ENCODE measurements around the gene SPRR2A. TPM values are rescaled to one million over a fixed set of nuclear protein-coding genes. Genes with fewer than 3 reads are reported as not detected.

SPRR2A gene
- total RNA-seq, 1 experiment from 2014 or later = not detected

DNA sequence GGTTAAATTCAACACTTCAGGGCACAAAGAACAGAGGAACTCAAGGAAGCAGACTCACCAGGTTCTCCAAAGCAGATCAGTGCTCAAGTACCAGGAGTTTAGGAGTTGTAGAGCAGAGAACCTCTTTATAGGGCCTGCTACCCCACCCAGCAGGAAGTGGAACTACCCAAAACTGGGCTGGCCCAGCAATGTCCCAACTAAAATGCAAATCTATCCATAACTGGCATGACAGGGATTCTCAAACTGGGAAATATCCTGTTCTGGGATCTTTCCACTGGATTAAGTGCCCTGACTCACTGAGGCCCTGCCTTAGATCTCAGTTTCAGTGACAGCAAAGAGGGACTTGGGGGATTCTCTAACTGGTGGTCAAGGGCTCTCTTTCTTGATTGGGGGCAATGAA is 37.1 kb upstream of the SPRR2A start, which contains the start of gene SPRR2E:
Gene SPRR2E (minus strand): TSS at position 101 of the 400 bp plus-strand sequence. CDS start 775 bp downstream, outside the sequence.
- Histone ChIP-seq H2BK20ac (ENCODE audit: low read depth, low read length, poor library complexity, severe bottlenecking) (no peak within 1 kb of the TSS), H2BK15ac (ENCODE audit: low read depth, low read length) (no peak within 1 kb of the TSS), H2BK12ac (ENCODE audit: insufficient read length, low read depth, low read length) (no peak within 1 kb of the TSS), H3K27me3 (ENCODE audit: insufficient read depth, low read length) (no peaks in the 10 kb centered on the region), H3K4me1 (ENCODE audit: insufficient read depth, low read length) (no peaks in the 10 kb centered on the region), H2BK120ac (ENCODE audit: low read depth, low read length, poor library complexity, severe bottlenecking) (no peak within 1 kb of the TSS), H2BK5ac (ENCODE audit: insufficient read length, low read length) (no peak within 1 kb of the TSS), H3K56ac (ENCODE audit: insufficient read length, low read depth, low read length) (no peak within 1 kb of the TSS), H3K9me3 (ENCODE audit: control insufficient read depth, low read depth, low read length) (no peaks in the 10 kb centered on the region), H3K79me2 (ENCODE audit: insufficient read depth, low read length) (no peaks in the 10 kb centered on the region), H2AFZ (ENCODE audit: low read length) (no peak within 1 kb of the TSS), H3T11ph (ENCODE audit: low read length) (no peak within 1 kb of the TSS), H3K4ac (ENCODE audit: low read depth, low read length) (no peak within 1 kb of the TSS), H4K8ac (replicated peaks; ENCODE audit: insufficient read length, low read depth, low read length) (no peak within 1 kb of the TSS), H3K4me2 (ENCODE audit: insufficient read depth, insufficient read length, low read length) (no peak within 1 kb of the TSS), H3K18ac (ENCODE audit: insufficient read length, low read depth, low read length) (no peak within 1 kb of the TSS), H3K79me1 (ENCODE audit: insufficient read depth, low read depth, low read length, poor library complexity, severe bottlenecking) (no peaks in the 10 kb centered on the region), H3K23ac (ENCODE audit: insufficient read length, low read depth, low read length) (no peak within 1 kb of the TSS), H4K91ac (ENCODE audit: insufficient read length, low read depth, low read length) (no peak within 1 kb of the TSS), H4K5ac (ENCODE audit: insufficient read length, low read depth, low read length) (no peak within 1 kb of the TSS), H3K27ac (ENCODE audit: insufficient read length, low read depth, low read length) (no peak within 1 kb of the TSS), H2AK5ac (ENCODE audit: insufficient read length, low read length) (no peak within 1 kb of the TSS), H4K20me1 (ENCODE audit: control insufficient read depth, insufficient read depth, insufficient read length) (no peaks in the 10 kb centered on the region), H3K14ac (ENCODE audit: insufficient read depth, low read length) (no peak within 1 kb of the TSS), H3K9ac (ENCODE audit: extremely low read depth, insufficient read length, low read length) (no peak within 1 kb of the TSS), H3K23me2 (ENCODE audit: insufficient read length, low read depth, low read length, poor library complexity, severe bottlenecking) (no peaks in the 10 kb centered on the region)
- H3K4me1 Mint-ChIP-seq = no peaks in the 10 kb centered on the region
- no peaks in the 10 kb centered on the region; a peak in 1 of 5 replicates for H3K9me3 Mint-ChIP-seq
- no peak within 1 kb of the TSS for H3K27ac Mint-ChIP-seq
- H3K4me3 Mint-ChIP-seq = no peak within 1 kb of the TSS
- TF ChIP-seq, protein P1, sequence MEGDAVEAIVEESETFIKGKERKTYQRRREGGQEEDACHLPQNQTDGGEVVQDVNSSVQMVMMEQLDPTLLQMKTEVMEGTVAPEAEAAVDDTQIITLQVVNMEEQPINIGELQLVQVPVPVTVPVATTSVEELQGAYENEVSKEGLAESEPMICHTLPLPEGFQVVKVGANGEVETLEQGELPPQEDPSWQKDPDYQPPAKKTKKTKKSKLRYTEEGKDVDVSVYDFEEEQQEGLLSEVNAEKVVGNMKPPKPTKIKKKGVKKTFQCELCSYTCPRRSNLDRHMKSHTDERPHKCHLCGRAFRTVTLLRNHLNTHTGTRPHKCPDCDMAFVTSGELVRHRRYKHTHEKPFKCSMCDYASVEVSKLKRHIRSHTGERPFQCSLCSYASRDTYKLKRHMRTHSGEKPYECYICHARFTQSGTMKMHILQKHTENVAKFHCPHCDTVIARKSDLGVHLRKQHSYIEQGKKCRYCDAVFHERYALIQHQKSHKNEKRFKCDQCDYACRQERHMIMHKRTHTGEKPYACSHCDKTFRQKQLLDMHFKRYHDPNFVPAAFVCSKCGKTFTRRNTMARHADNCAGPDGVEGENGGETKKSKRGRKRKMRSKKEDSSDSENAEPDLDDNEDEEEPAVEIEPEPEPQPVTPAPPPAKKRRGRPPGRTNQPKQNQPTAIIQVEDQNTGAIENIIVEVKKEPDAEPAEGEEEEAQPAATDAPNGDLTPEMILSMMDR (conservative IDR thresholded peaks at IDR 0.05) = no peak
- no peaks in the 10 kb centered on the region for H3K36me3 Mint-ChIP-seq (ENCODE audit: insufficient read depth in 1 of 3, low read depth in 3 of 3)
- no peak for DNase-seq
- H3K27me3 Mint-ChIP-seq (ENCODE audit: low read depth) = no peaks in the 10 kb centered on the region
